BLaER1 treated with 17β-estradiol and CSF1 and Interleukin-3, amounts not matched to agents 10 nM and 100 nM (cell line): ENCODE results near the gene CCDC60.

Experiments
- H3K27ac ChIP-seq, 11 experiments: shearing (Covaris generic); formaldehyde crosslinking; 2 replicates each; pipeline ENCODE4 v1.8.1; 2022
- H3K27me3 ChIP-seq, 11 experiments: shearing (Covaris generic); formaldehyde crosslinking; 2 replicates each; pipeline ENCODE4 v1.8.1; 2022
- H3K36me3 ChIP-seq, 11 experiments: shearing (Covaris generic); formaldehyde crosslinking; 2 replicates each; pipeline ENCODE4 v1.8.1; 2022
- H3K4me1 ChIP-seq, 10 experiments: shearing (Covaris generic); formaldehyde crosslinking; 2 replicates each; pipeline ENCODE4 v1.8.1; 2022
- H3K4me2 ChIP-seq, 11 experiments: shearing (Covaris generic); formaldehyde crosslinking; 2 replicates each; pipeline ENCODE4 v1.8.1; 2022
- H3K4me3 ChIP-seq, 10 experiments: shearing (Covaris generic); formaldehyde crosslinking; 2 replicates each; pipeline ENCODE4 v1.8.1; 2022
- H3K9ac ChIP-seq, 11 experiments: shearing (Covaris generic); formaldehyde crosslinking; 2 replicates each; pipeline ENCODE4 v1.8.1; 2022
- H3K9me3 ChIP-seq, 11 experiments: shearing (Covaris generic); formaldehyde crosslinking; replicated peaks in 1 of 11; 2 replicates each; pipeline ENCODE4 v1.8.1; 2022
- H4K20me1 ChIP-seq, 11 experiments: shearing (Covaris generic); formaldehyde crosslinking; 2 replicates each; pipeline ENCODE4 v1.8.1; 2022
- Cebpa-rat ChIP-seq, 11 experiments: shearing (Covaris generic); IDR thresholded peaks; 2 replicates each; pipeline ENCODE4 v1.8.1; 2022

CCDC60 gene

GRCh38 chr12:119461636-119462214 is 127.2 kb downstream of the CCDC60 start:
- H3K27ac ChIP-seq: no peak overlapping the region
- no peak overlapping the region for H3K4me3 ChIP-seq
- peaks cover 0 to 17% (median 4%) of the 10 kb centered on the region in 11 experiments; a peak in 13 of 22 replicates for H3K9me3 ChIP-seq
- no peak overlapping the region for H3K9ac ChIP-seq
- no peaks in the 10 kb centered on the region for H4K20me1 ChIP-seq
- TF ChIP-seq Cebpa-rat (IDR thresholded peaks at IDR 0.05): no peak
- H3K4me2 ChIP-seq: no peak overlapping the region
- H3K27me3 ChIP-seq: no peaks in the 10 kb centered on the region
- no peaks in the 10 kb centered on the region for H3K36me3 ChIP-seq
- H3K4me1 ChIP-seq: peaks cover 0 to 13% (median 12%) of the 10 kb centered on the region in 10 experiments; a peak in 16 of 20 replicates

GRCh38 chr12:119463211-119463926 is 128.8 kb downstream of the CCDC60 start:
- peak overlapping the region; percentile 1 to 67 (median 51); a peak in 18 of 22 replicates for H3K4me2 ChIP-seq
- H3K27me3 ChIP-seq: no peaks in the 10 kb centered on the region
- H3K9ac ChIP-seq: no peak overlapping the region
- no peaks in the 10 kb centered on the region for H3K36me3 ChIP-seq
- H4K20me1 ChIP-seq: no peaks in the 10 kb centered on the region
- TF ChIP-seq Cebpa-rat (IDR thresholded peaks at IDR 0.05): no peak
- H3K27ac ChIP-seq: no peak overlapping the region
- H3K4me1 ChIP-seq: peaks cover 0 to 13% (median 12%) of the 10 kb centered on the region in 10 experiments; a peak in 16 of 20 replicates
- H3K4me3 ChIP-seq: no peak overlapping the region
- H3K9me3 ChIP-seq: peaks cover 3 to 21% (median 7%) of the 10 kb centered on the region in 11 experiments; a peak in 14 of 22 replicates

- Histone ChIP-seq H3K4me2 (no peak overlapping the region), H3K9ac (no peak overlapping the region), H3K4me1 (peaks cover 0 to 8% (median 6%) of the 10 kb centered on the region in 10 experiments; a peak in 16 of 20 replicates), H3K4me3 (no peak overlapping the region), H3K27ac (no peak overlapping the region), H3K9me3 (peaks cover 0 to 10% (median 3%) of the 10 kb centered on the region in 11 experiments; a peak in 7 of 22 replicates), H3K27me3 (no peaks in the 10 kb centered on the region), H4K20me1 (no peaks in the 10 kb centered on the region), H3K36me3 (no peaks in the 10 kb centered on the region)
- TF ChIP-seq Cebpa-rat (IDR thresholded peaks at IDR 0.05): no peak
Measured at GRCh38 chr12:119468296-119468695, 133.8 kb downstream of the CCDC60 start.

GRCh38 chr12:119475650-119476049 is 141.1 kb downstream of the CCDC60 start:
- no peak overlapping the region for H3K4me3 ChIP-seq
- H3K9ac ChIP-seq: no peak overlapping the region
- H3K4me2 ChIP-seq: no peak overlapping the region
- H3K27ac ChIP-seq: no peak overlapping the region
- H4K20me1 ChIP-seq: no peaks in the 10 kb centered on the region
- peaks cover 0 to 14% (median 0%) of the 10 kb centered on the region in 11 experiments; a peak in 6 of 22 replicates for H3K9me3 ChIP-seq
- H3K27me3 ChIP-seq: no peaks in the 10 kb centered on the region
- no peaks in the 10 kb centered on the region for H3K36me3 ChIP-seq
- TF ChIP-seq Cebpa-rat (IDR thresholded peaks at IDR 0.05): peak in 3 of 11 experiments; percentile 32 to 57 (median 54); a peak in 4 of 22 replicates
- H3K4me1 ChIP-seq: no peaks in the 10 kb centered on the region

GRCh38 chr12:119476951-119477350 is 142.4 kb downstream of the CCDC60 start:
- no peaks in the 10 kb centered on the region for H3K27me3 ChIP-seq
- no peak overlapping the region for H3K4me2 ChIP-seq
- H4K20me1 ChIP-seq: no peaks in the 10 kb centered on the region
- H3K9me3 ChIP-seq: peaks cover 0 to 14% (median 0%) of the 10 kb centered on the region in 11 experiments; a peak in 6 of 22 replicates
- no peaks in the 10 kb centered on the region for H3K4me1 ChIP-seq
- no peaks in the 10 kb centered on the region for H3K36me3 ChIP-seq
- no peak overlapping the region for H3K4me3 ChIP-seq
- H3K27ac ChIP-seq: no peak overlapping the region
- no peak for TF ChIP-seq Cebpa-rat (IDR thresholded peaks at IDR 0.05)
- H3K9ac ChIP-seq: no peak overlapping the region

- H4K20me1 ChIP-seq: no peaks in the 10 kb centered on the region
- H3K27ac ChIP-seq: no peak overlapping the region
- H3K36me3 ChIP-seq: no peaks in the 10 kb centered on the region
- H3K4me3 ChIP-seq: no peak overlapping the region
- no peak overlapping the region for H3K9ac ChIP-seq
- H3K27me3 ChIP-seq: no peaks in the 10 kb centered on the region
- H3K4me1 ChIP-seq: no peaks in the 10 kb centered on the region
- H3K4me2 ChIP-seq: no peak overlapping the region
- TF ChIP-seq Cebpa-rat (IDR thresholded peaks at IDR 0.05): no peak
- H3K9me3 ChIP-seq: peaks cover 0 to 14% (median 0%) of the 10 kb centered on the region in 11 experiments; a peak in 7 of 22 replicates
Measured at GRCh38 chr12:119479121-119479561, 144.6 kb downstream of the CCDC60 start.

GRCh38 chr12:119480551-119480950 is 146.0 kb downstream of the CCDC60 start:
- H3K4me3 ChIP-seq: no peak overlapping the region
- no peaks in the 10 kb centered on the region for H3K36me3 ChIP-seq
- no peaks in the 10 kb centered on the region for H3K4me1 ChIP-seq
- H3K27me3 ChIP-seq: no peaks in the 10 kb centered on the region
- no peak overlapping the region for H3K4me2 ChIP-seq
- TF ChIP-seq Cebpa-rat (IDR thresholded peaks at IDR 0.05): no peak
- no peak overlapping the region for H3K27ac ChIP-seq
- peaks cover 0 to 14% (median 0%) of the 10 kb centered on the region in 11 experiments; a peak in 7 of 22 replicates for H3K9me3 ChIP-seq
- H3K9ac ChIP-seq: no peak overlapping the region
- H4K20me1 ChIP-seq: no peaks in the 10 kb centered on the region

- Histone ChIP-seq H3K9ac (no peak overlapping the region), H3K9me3 (no peaks in the 10 kb centered on the region; a peak in 1 of 22 replicates), H3K27me3 (no peaks in the 10 kb centered on the region), H3K4me3 (no peak overlapping the region), H3K36me3 (no peaks in the 10 kb centered on the region), H3K4me1 (peaks cover 0 to 12% (median 11%) of the 10 kb centered on the region in 10 experiments; a peak in 10 of 20 replicates), H3K4me2 (no peak overlapping the region), H3K27ac (no peak overlapping the region), H4K20me1 (no peaks in the 10 kb centered on the region)
- no peak for TF ChIP-seq Cebpa-rat (IDR thresholded peaks at IDR 0.05)
Measured at GRCh38 chr12:119486599-119487154, 152.1 kb downstream of the CCDC60 start.

GRCh38 chr12:119491814-119492213 is 157.3 kb downstream of the CCDC60 start:
- no peak overlapping the region for H3K4me3 ChIP-seq
- peaks cover 0 to 12% (median 11%) of the 10 kb centered on the region in 10 experiments; a peak in 10 of 20 replicates for H3K4me1 ChIP-seq
- TF ChIP-seq Cebpa-rat (IDR thresholded peaks at IDR 0.05): no peak
- no peak overlapping the region for H3K4me2 ChIP-seq
- H4K20me1 ChIP-seq: no peaks in the 10 kb centered on the region
- no peak overlapping the region for H3K27ac ChIP-seq
- no peaks in the 10 kb centered on the region for H3K27me3 ChIP-seq
- H3K9me3 ChIP-seq: no peaks in the 10 kb centered on the region
- H3K9ac ChIP-seq: no peak overlapping the region
- no peaks in the 10 kb centered on the region for H3K36me3 ChIP-seq
